Testis (tissue), 3 donors: ENCODE results near the gene NBDY. TPM values are rescaled to one million over a fixed set of nuclear protein-coding genes. Genes with fewer than 3 reads are reported as not detected.

ENCODE experiments used
- DNase-seq: peaks from one replicate; pipeline ENCODE4 v3.0.0-alpha.2; 2019
- H3K27ac ChIP-seq, 2 donors: fragments of 200-600 bp; sonication (generic); one replicate each; pipeline ENCODE4 v1.5.1; 2019
- H3K27me3 ChIP-seq: fragments of 200-600 bp; sonication (generic); one replicate; pipeline ENCODE4 v1.5.1; 2019
- H3K36me3 ChIP-seq: fragments of 200-600 bp; sonication (generic); one replicate; pipeline ENCODE4 v1.5.1; 2017; ENCODE audit warnings: low read depth; ENCODE audit errors: missing control alignments
- H3K4me1 ChIP-seq: fragments of 200-600 bp; sonication (generic); one replicate; pipeline ENCODE4 v1.5.1; 2019
- H3K4me3 ChIP-seq, 2 donors: fragments of 200-600 bp; sonication (generic); one replicate each; pipeline ENCODE4 v1.5.1; 2017 to 2019
- H3K9me3 ChIP-seq: fragments of 200-600 bp; sonication (generic); one replicate; pipeline ENCODE4 v1.5.1; 2017
- CTCF ChIP-seq, 3 experiments: fragments of 450-650 bp in 2 of 3; fragments of 200-600 bp in 1 of 3; sonication (generic) in 1 of 3; IDR thresholded peaks; one replicate each; pipeline ENCODE4 v1.5.1; 2016 to 2019; ENCODE audit warnings: antibody characterized with exemption in 3 of 3, mild to moderate bottlenecking in 2 of 3, moderate library complexity in 1 of 3
- POLR2A ChIP-seq: fragments of 450-650 bp; IDR thresholded peaks from one replicate; pipeline ENCODE4 v1.6.1; 2017; ENCODE audit warnings: antibody characterized with exemption, mild to moderate bottlenecking, moderate library complexity
- WGBS, 2 donors: methylation state at CpG; one replicate each; pipeline ENCODE4 v1.1.5; 2018; 5-methylcytosine and 5-hydroxymethylcytosine counted together
- intact Hi-C: fragments of 100-400 bp; cut with DNase I; formaldehyde crosslinking; loops from one replicate; pipeline ENCODE4 v1.15.1; 2023; ENCODE audit warnings: low total_unique reads
- polyA plus RNA-seq: library from polyadenylated mRNA; stranded (reverse); fragments of 350-450 nt; fragmentation: Illumina TruSeq; extraction: RNeasy Lipid Tissue Mini Kit (QIAGEN cat#74804); gene quantifications from one replicate; pipeline ENCODE4 v1.2.3, GENCODE V29; 2014; ENCODE audit warnings: low read depth, low replicate concordance; ENCODE audit not compliant: insufficient read depth
- total RNA-seq, 2 donors: library from RNA; depleted of rRNA; stranded (reverse); fragments of >200 nt; gene quantifications; one replicate each; pipeline ENCODE4 v1.2.3, GENCODE V29; 2016

NBDY gene
- total and polyA plus RNA-seq, 3 donors from 2014 or later: 26.1 to 33.1 (median 30.9) TPM

GRCh38 chrX:56782791-56783449, 53.9 kb downstream of the NBDY start:
- TF ChIP-seq CTCF (IDR thresholded peaks at IDR 0.05) (no peak), POLR2A (no peak)
- intact Hi-C loops: no loop called here
- WGBS, 2 donors: 78 to 83% methylated on average over 9 to 11 of the region's 17 CpGs
- H3K27me3 ChIP-seq: no peaks in the 10 kb centered on the region
- H3K4me1 ChIP-seq: no peaks in the 10 kb centered on the region
- H3K36me3 ChIP-seq: no peaks in the 10 kb centered on the region
- H3K27ac ChIP-seq: no peak overlapping the region
- H3K4me3 ChIP-seq: no peak overlapping the region
- H3K9me3 ChIP-seq: no peaks in the 10 kb centered on the region
- no peak for DNase-seq

GRCh38 chrX:56783450-56783831, 54.4 kb downstream of the NBDY start:
- DNase-seq: no peak
- TF ChIP-seq CTCF (IDR thresholded peaks at IDR 0.05): no peak
- TF ChIP-seq POLR2A: no peak
- H3K27ac ChIP-seq: no peak overlapping the region
- H3K9me3 ChIP-seq: no peaks in the 10 kb centered on the region
- H3K4me3 ChIP-seq: no peak overlapping the region
- H3K27me3 ChIP-seq: no peaks in the 10 kb centered on the region
- H3K4me1 ChIP-seq: no peaks in the 10 kb centered on the region
- H3K36me3 ChIP-seq: no peaks in the 10 kb centered on the region
- intact Hi-C loops: no loop called here
- WGBS, 2 donors: 54 to 69% methylated on average over 4 to 12 of the region's 12 CpGs

GRCh38 chrX:56783996-56784620, 55.1 kb downstream of the NBDY start:
- Histone ChIP-seq H3K4me3 (no peak overlapping the region), H3K36me3 (no peaks in the 10 kb centered on the region), H3K4me1 (no peaks in the 10 kb centered on the region), H3K9me3 (no peaks in the 10 kb centered on the region), H3K27me3 (no peaks in the 10 kb centered on the region), H3K27ac (no peak overlapping the region)
- WGBS, 2 donors: 85 to 100% methylated on average over 1 to 9 of the region's 9 CpGs
- no peak for DNase-seq
- intact Hi-C loops: no loop called here
- TF ChIP-seq CTCF (IDR thresholded peaks at IDR 0.05): no peak
- TF ChIP-seq POLR2A: no peak

GRCh38 chrX:56784666-56785065, 55.6 kb downstream of the NBDY start:
- no peaks in the 10 kb centered on the region for H3K27me3 ChIP-seq
- WGBS, 2 donors: 94 to 98% methylated on average over 11 to 14 of the region's 14 CpGs
- no peak overlapping the region for H3K4me3 ChIP-seq
- H3K27ac ChIP-seq: no peak overlapping the region
- H3K9me3 ChIP-seq: no peaks in the 10 kb centered on the region
- DNase-seq: no peak
- intact Hi-C loops: no loop called here
- no peaks in the 10 kb centered on the region for H3K36me3 ChIP-seq
- no peak for TF ChIP-seq POLR2A
- TF ChIP-seq CTCF (IDR thresholded peaks at IDR 0.05): no peak
- H3K4me1 ChIP-seq: no peaks in the 10 kb centered on the region

GRCh38 chrX:56785442-56785841, 56.4 kb downstream of the NBDY start:
- no peak for TF ChIP-seq CTCF (IDR thresholded peaks at IDR 0.05)
- no peak for TF ChIP-seq POLR2A
- Histone ChIP-seq H3K27me3 (no peaks in the 10 kb centered on the region), H3K9me3 (no peaks in the 10 kb centered on the region), H3K27ac (no peak overlapping the region), H3K4me3 (no peak overlapping the region), H3K36me3 (no peaks in the 10 kb centered on the region), H3K4me1 (no peaks in the 10 kb centered on the region)
- intact Hi-C loops: no loop called here
- no peak for DNase-seq
- WGBS, 2 donors: 89 to 94% methylated on average over 5 to 6 of the region's 7 CpGs
